NCI-H2196 treated with DMSO at 0.1 percent for 48 hours (cell line): ENCODE results near the gene ITGAL.
"Not testable (repeated sequence)": the region's sequence is repeated elsewhere in the genome, so short reads cannot be mapped to it uniquely, and the experiment has no call there.

ENCODE experiments used
- DNase-seq: peaks from one replicate; lab custom pipeline; 2025; ENCODE audit not compliant: unreplicated experiment; lab: John Stamatoyannopoulos, UW

The ITGAL gene

GRCh38 chr16:30472328-30472942, at the start of gene ITGAL:
Gene ITGAL, plus strand, starts transcription at chr16:30472742. Its CDS starts 96 bp downstream, at chr16:30472838.
- no peak for DNase-seq

GRCh38 chr16:30428055-30428454, 44.5 kb upstream of the ITGAL start:
- DNase-seq, result no peak

- no peak for DNase-seq
Measured at GRCh38 chr16:30429418-30429677, 43.2 kb upstream of the ITGAL start.

GRCh38 chr16:30429678-30430427, 42.7 kb upstream of the ITGAL start, which contains the start of gene DCTPP1:
Gene DCTPP1, minus strand, starts transcription at chr16:30430030. Its CDS starts 50 bp downstream, at chr16:30429980.
- DNase-seq, result peak; percentile 98

GRCh38 chr16:30430428-30430970, 42.0 kb upstream of the ITGAL start:
- DNase-seq, result no peak

- no peak for DNase-seq
Measured at GRCh38 chr16:30434852-30435251, 37.7 kb upstream of the ITGAL start.

- peak; percentile 90 for DNase-seq
Measured at GRCh38 chr16:30437511-30438046, 35.0 kb upstream of the ITGAL start.

- DNase-seq, result no peak
Measured at GRCh38 chr16:30438835-30439234, 33.7 kb upstream of the ITGAL start.

- no peak for DNase-seq
Measured at GRCh38 chr16:30439720-30440348, 32.7 kb upstream of the ITGAL start.

- DNase-seq, result no peak
Measured at GRCh38 chr16:30443631-30444030, 28.9 kb upstream of the ITGAL start.

GRCh38 chr16:30444231-30445148, 28.1 kb upstream of the ITGAL start:
- DNase-seq, result no peak

- DNase-seq, result no peak
Measured at GRCh38 chr16:30445149-30445407, 27.5 kb upstream of the ITGAL start.

GRCh38 chr16:30445408-30446202, 26.9 kb upstream of the ITGAL start, which contains the start of gene SEPHS2:
Gene SEPHS2, minus strand, starts transcription at chr16:30445874. Its CDS starts 147 bp downstream, at chr16:30445727.
- DNase-seq, result peak; percentile 84

- DNase-seq, result no peak
Measured at GRCh38 chr16:30446203-30446595, 26.3 kb upstream of the ITGAL start.

GRCh38 chr16:30447512-30448226, 24.9 kb upstream of the ITGAL start:
- DNase-seq, result no peak

GRCh38 chr16:30449116-30449435, 23.5 kb upstream of the ITGAL start:
- DNase-seq, result no peak

- not testable (repeated sequence) for DNase-seq
Measured at GRCh38 chr16:30452709-30453580, 19.6 kb upstream of the ITGAL start.

- DNase-seq, result no peak
Measured at GRCh38 chr16:30456302-30456701, 16.2 kb upstream of the ITGAL start.

- no peak for DNase-seq
Measured at GRCh38 chr16:30457256-30457655, 15.3 kb upstream of the ITGAL start.
